ENCODE data around the gene MYLK. TPM values are rescaled to one million over a fixed set of nuclear protein-coding genes. Genes with fewer than 3 reads are reported as not detected.

The MYLK gene
- total and polyA plus RNA-seq, 10 of the 15 experiments (the other 5 are each of a cell fraction or from before 2014, with no cell fraction given) = 0.04 to 1.6 (median 0.42) TPM; not detected in 1

- intact Hi-C loops (cut with micrococcal nuclease; ENCODE audit: unreplicated experiment) = no loop called here
- ATAC-seq (no peak), DNase-seq (ENCODE audit: low read depth, low spot score) (no peak), FAIRE-seq (no peak)
- Histone ChIP-seq H3K4me3 (no peak overlapping the region), H3K79me2 (ENCODE audit: control insufficient read depth, insufficient read depth, low read length) (no peaks in the 10 kb centered on the region), H3K4me2 (ENCODE audit: control insufficient read depth, insufficient read depth) (no peak overlapping the region), H2AFZ (ENCODE audit: control insufficient read depth, low read depth, low read length) (no peak overlapping the region), H4K20me1 (ENCODE audit: control insufficient read depth, insufficient read depth) (no peaks in the 10 kb centered on the region), H3K27me3 (replicated peaks in 1 of 2; ENCODE audit: control insufficient read depth in 2 of 2, insufficient read depth in 2 of 2, low read length in 1 of 2) (no peaks in the 10 kb centered on the region), H3K9ac (ENCODE audit: control insufficient read depth, insufficient read depth, low read length) (no peak overlapping the region), H3K36me3 (ENCODE audit: control insufficient read depth in 2 of 2, insufficient read depth in 2 of 2, low read length in 1 of 2) (no peaks in the 10 kb centered on the region), H3K4me1 (ENCODE audit: control insufficient read depth, insufficient read depth, low read length) (no peaks in the 10 kb centered on the region), H3K27ac (ENCODE audit: control insufficient read depth, insufficient read depth) (no peak overlapping the region), H3K9me3 (replicated peaks; ENCODE audit: control insufficient read depth, insufficient read depth, low read length) (no peaks in the 10 kb centered on the region)
- ChIA-PET CTCF (no interaction called here), SMC1A (ENCODE audit: uncharacterized antibody, unreplicated experiment) (no interaction called here), RAD21 (ENCODE audit: unreplicated experiment) (no interaction called here), POLR2A (no interaction called here)
- in situ Hi-C loops (cut with MboI) = no loop called here
- BruUV-seq (replicated peaks) = no TSS peak
- 21% methylated on average over 2 of the region's 2 CpGs for WGBS (ENCODE audit: insufficient coverage, insufficient replicate concordance, low lambda C conversion rate, missing lambda C conversion rate)
- TF ChIP-seq USF2 (IDR thresholded peaks at IDR 0.05; ENCODE audit: borderline replicate concordance, low read depth, low read length) (no peak), MLLT1 (IDR thresholded peaks at IDR 0.05) (no peak), SREBF2 (IDR thresholded peaks at IDR 0.05; ENCODE audit: low read length) (no peak), BCL3 (IDR thresholded peaks at IDR 0.05; ENCODE audit: borderline replicate concordance, insufficient read depth, low read depth, low read length, poor library complexity, severe bottlenecking) (no peak), HSF1 (IDR thresholded peaks at IDR 0.05; ENCODE audit: low read depth, low read length) (no peak), KLF5 (IDR thresholded peaks at IDR 0.05; ENCODE audit: partially characterized antibody) (no peak), TCF12 (IDR thresholded peaks at IDR 0.05; ENCODE audit: low read depth, low read length) (no peak), PAX5 (IDR thresholded peaks at IDR 0.05; ENCODE audit: borderline replicate concordance, low read depth, low read length) (no peak), REST (IDR thresholded peaks at IDR 0.05; ENCODE audit: low read depth, low read length) (no peak), SMAD1 (IDR thresholded peaks at IDR 0.05; ENCODE audit: low read depth, partially characterized antibody) (no peak), EED (IDR thresholded peaks at IDR 0.05; ENCODE audit: low read depth) (no peak), MYB (IDR thresholded peaks at IDR 0.05; ENCODE audit: borderline replicate concordance, low read depth, low read length) (no peak)
These were observed 49.5 kb downstream of the MYLK start for GRCh38 chr3:123834631-123835030.
